Neutrophil (primary cell): ENCODE data around the gene THG1L.

ENCODE experiments used
- H3K27ac ChIP-seq: fragments of 200-600 bp; sonication (generic); 2 replicates; pipeline ENCODE4 v1.5.1; 2016; ENCODE audit warnings: mild to moderate bottlenecking, moderate library complexity
- H3K27me3 ChIP-seq: fragments of 200-600 bp; sonication (generic); 2 replicates; pipeline ENCODE4 v1.6.0; 2016; ENCODE audit warnings: mild to moderate bottlenecking
- H3K36me3 ChIP-seq: fragments of 200-600 bp; sonication (generic); 2 replicates; pipeline ENCODE4 v1.5.1; 2017
- H3K4me1 ChIP-seq, 2 experiments: fragments of 200-600 bp in 1 of 2; sonication (generic) in 1 of 2; 1 replicate in 1 of 2; 2 replicates in 1 of 2; pipeline versions ENCODE4 v1.5.1 to v1.6.1; 2013 to 2016; ENCODE audit warnings: low read depth in 1 of 2, low read length in 1 of 2, mild to moderate bottlenecking in 1 of 2, moderate library complexity in 1 of 2; ENCODE audit not compliant: control insufficient read depth in 1 of 2, insufficient read depth in 1 of 2
- H3K4me3 ChIP-seq, 2 experiments: fragments of 200-600 bp in 1 of 2; sonication (generic) in 1 of 2; 1 replicate in 1 of 2; 2 replicates in 1 of 2; pipeline ENCODE4 v1.5.1; 2013 to 2016; ENCODE audit warnings: low read depth in 1 of 2, low read length in 1 of 2, mild to moderate bottlenecking in 1 of 2, moderate library complexity in 1 of 2
- H3K9me3 ChIP-seq: fragments of 200-600 bp; sonication (generic); 2 replicates; pipeline ENCODE4 v1.5.1; 2016
- TF ChIP-seq, protein P1 (sequence below): fragments of 200-600 bp; sonication (generic); IDR thresholded peaks from 2 replicates; pipeline ENCODE4 v1.5.1; 2016; ENCODE audit warnings: antibody characterized with exemption

THG1L gene

DNA sequence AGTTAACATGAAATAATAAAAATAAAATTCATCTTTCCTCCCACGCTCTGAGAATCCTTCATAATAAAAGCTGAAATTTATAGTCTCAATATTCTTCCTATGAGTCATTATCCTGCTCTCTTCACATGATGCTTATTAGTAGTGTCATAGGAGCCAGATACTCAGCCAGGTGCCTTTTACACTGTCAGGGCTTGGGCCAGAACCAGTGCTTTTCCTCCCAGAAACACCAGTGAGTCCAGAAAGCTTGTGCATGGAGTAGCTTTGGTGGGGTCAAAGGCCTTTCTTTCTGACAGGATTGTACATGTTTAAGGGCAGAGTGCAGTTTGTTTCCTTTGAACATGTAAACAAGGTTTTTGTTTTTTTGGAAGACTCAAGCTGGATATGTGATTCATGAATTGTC lies 19.1 kb downstream of the THG1L start:
- H3K27me3 ChIP-seq = no peaks in the 10 kb centered on the region
- H3K9me3 ChIP-seq = no peaks in the 10 kb centered on the region
- TF ChIP-seq, protein P1, sequence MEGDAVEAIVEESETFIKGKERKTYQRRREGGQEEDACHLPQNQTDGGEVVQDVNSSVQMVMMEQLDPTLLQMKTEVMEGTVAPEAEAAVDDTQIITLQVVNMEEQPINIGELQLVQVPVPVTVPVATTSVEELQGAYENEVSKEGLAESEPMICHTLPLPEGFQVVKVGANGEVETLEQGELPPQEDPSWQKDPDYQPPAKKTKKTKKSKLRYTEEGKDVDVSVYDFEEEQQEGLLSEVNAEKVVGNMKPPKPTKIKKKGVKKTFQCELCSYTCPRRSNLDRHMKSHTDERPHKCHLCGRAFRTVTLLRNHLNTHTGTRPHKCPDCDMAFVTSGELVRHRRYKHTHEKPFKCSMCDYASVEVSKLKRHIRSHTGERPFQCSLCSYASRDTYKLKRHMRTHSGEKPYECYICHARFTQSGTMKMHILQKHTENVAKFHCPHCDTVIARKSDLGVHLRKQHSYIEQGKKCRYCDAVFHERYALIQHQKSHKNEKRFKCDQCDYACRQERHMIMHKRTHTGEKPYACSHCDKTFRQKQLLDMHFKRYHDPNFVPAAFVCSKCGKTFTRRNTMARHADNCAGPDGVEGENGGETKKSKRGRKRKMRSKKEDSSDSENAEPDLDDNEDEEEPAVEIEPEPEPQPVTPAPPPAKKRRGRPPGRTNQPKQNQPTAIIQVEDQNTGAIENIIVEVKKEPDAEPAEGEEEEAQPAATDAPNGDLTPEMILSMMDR = no peak
- no peak overlapping the region for H3K4me3 ChIP-seq
- no peak overlapping the region for H3K27ac ChIP-seq
- H3K36me3 ChIP-seq = peaks cover 12% of the 10 kb centered on the region
- H3K4me1 ChIP-seq = no peaks in the 10 kb centered on the region

DNA sequence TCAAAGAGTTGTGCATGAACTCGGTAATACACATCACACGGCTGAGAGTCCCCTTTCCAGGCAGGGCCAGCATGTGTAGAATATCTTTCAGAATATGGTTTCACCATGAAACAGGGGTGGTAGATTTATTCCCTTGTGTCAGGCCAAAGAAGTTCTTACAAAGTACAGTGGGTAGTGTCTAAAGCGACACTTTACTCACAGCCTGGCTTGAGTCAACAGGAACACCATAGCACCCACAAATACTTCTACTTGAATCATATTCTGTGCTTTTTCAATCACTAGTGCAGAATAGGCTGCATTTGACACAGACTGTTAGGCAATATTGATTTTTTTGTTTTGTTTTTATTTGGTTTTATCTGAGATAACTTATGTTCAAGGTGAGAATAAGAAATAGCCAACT lies 24.9 kb downstream of the THG1L start:
- Histone ChIP-seq H3K9me3 (no peaks in the 10 kb centered on the region), H3K27ac (no peak overlapping the region), H3K27me3 (no peaks in the 10 kb centered on the region), H3K4me1 (peaks cover 11 to 28% of the 10 kb centered on the region in 2 experiments), H3K4me3 (no peak overlapping the region), H3K36me3 (peaks cover 18% of the 10 kb centered on the region)
- TF ChIP-seq, protein P1 = no peak

DNA sequence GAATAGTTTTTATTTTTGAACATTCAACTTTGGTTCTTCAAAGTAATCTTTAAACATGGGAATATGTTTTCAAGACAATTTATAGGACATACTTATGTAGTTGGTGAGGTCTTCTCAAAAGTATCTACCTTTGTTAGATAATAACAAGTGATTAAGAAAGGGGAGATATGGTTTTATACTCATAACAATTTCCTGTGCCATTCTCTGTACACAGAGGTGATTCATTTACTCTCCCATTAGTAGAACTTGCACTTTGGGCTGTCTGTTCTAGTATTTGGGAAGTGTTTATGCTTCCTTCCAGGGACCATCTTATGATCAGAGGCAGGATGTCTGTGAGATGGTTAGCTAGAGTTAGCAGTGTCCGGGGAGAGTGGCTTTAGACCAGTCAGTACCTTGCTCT lies 27.5 kb downstream of the THG1L start:
- Histone ChIP-seq H3K36me3 (peaks cover 13% of the 10 kb centered on the region), H3K27me3 (no peaks in the 10 kb centered on the region), H3K27ac (no peak overlapping the region), H3K9me3 (no peaks in the 10 kb centered on the region), H3K4me1 (peaks cover 11 to 40% of the 10 kb centered on the region in 2 experiments), H3K4me3 (no peak overlapping the region)
- TF ChIP-seq, protein P1 = no peak

DNA sequence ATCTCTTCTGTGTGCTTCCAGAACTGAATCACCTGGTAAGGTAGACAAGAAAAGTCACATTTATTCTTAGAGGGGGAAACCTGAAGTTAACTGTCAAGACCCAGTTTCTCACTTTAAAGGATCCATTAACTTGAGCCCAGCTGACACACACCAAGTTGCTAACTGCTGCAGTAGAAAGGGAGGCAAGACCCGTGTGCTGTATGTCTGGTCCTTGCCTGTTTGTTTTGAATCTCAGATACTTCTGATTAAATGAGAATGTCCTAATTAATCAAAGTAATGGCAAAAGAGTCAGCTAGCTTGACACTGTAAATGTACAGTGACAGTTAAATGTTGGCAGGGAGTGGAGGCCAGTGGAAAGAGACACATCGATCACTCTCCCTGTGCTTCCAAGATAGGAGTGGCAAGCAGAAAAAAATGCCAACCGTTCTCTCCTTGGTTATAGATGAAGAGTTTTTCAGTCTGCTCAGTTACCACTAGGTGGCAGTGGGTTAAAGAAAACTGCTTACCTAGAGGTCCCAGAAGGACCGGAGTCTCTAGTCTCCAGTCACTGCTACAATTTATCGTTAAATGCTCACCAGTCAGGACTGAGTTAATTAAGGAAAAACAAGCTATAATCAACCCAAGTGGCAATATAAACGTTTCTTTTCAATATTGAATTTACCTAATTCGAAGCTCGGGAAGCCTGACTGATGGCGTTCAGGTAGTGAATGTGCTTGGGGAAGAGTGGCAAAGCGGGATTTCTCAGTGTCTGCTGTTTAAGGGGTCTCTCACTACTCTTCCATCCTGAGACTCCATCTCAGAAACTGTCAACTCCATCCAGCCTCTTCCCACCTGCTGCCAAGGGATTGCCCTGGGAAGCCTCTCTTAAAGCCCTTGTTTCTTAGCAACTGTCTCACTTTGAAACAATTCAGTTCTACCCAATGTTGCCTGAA lies 30.7 kb downstream of the THG1L start:
- no peaks in the 10 kb centered on the region for H3K36me3 ChIP-seq
- no peak overlapping the region for H3K27ac ChIP-seq
- H3K4me3 ChIP-seq = no peak overlapping the region
- H3K4me1 ChIP-seq = peaks cover 11 to 40% of the 10 kb centered on the region in 2 experiments
- TF ChIP-seq, protein P1 = peak; percentile 40
- H3K9me3 ChIP-seq = no peaks in the 10 kb centered on the region
- H3K27me3 ChIP-seq = no peaks in the 10 kb centered on the region

DNA sequence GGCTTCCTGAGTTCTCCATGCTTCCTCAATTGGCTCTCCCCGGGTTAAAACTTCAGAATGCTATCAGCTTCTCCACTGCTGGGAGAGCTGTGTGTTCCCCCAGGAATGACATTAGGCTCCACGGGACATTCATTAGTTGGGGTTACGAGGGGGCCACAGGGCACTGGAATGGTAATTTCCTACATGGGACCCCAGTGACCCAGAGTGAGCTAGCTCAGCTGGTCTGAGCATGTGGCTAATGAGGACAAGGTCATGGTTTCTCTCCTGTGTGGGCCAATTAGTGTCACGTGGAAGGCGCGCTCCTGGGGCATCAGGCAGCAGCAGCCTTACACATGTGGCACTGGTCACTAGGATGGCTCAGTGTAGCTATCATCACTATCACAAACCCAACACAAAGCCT lies 33.3 kb downstream of the THG1L start:
- Histone ChIP-seq H3K27ac (no peak overlapping the region), H3K36me3 (no peaks in the 10 kb centered on the region), H3K9me3 (no peaks in the 10 kb centered on the region), H3K4me1 (peaks cover 11 to 27% of the 10 kb centered on the region in 2 experiments), H3K4me3 (no peak overlapping the region), H3K27me3 (no peaks in the 10 kb centered on the region)
- TF ChIP-seq, protein P1 = no peak
